Neural crest cell (in vitro differentiated cells): ENCODE results near the gene FOXE1. TPM values are rescaled to one million over a fixed set of nuclear protein-coding genes. Genes with fewer than 3 reads are reported as not detected.

Experiments
- DNase-seq: peaks from one replicate; pipeline ENCODE4 v3.0.0; 2021; ENCODE audit warnings: low read depth, mixed read lengths, low spot score
- H3K27ac Mint-ChIP-seq: one replicate; pipeline ENCODE4 v1.8.0; 2021; ENCODE audit warnings: mild to moderate bottlenecking, mixed read lengths; ENCODE audit not compliant: unreplicated experiment
- H3K27me3 Mint-ChIP-seq: 2 replicates; pipeline ENCODE4 v1.8.0; 2021; ENCODE audit warnings: low read depth, mild to moderate bottlenecking, mixed read lengths
- H3K36me3 Mint-ChIP-seq: 2 replicates; pipeline ENCODE4 v1.8.0; 2021; ENCODE audit warnings: low read depth, mild to moderate bottlenecking, mixed read lengths
- H3K4me1 Mint-ChIP-seq: 2 replicates; pipeline ENCODE4 v1.8.0; 2021; ENCODE audit warnings: mixed read lengths
- H3K4me3 Mint-ChIP-seq: one replicate; pipeline ENCODE4 v1.8.0; 2021; ENCODE audit warnings: mild to moderate bottlenecking, mixed read lengths
- H3K9me3 Mint-ChIP-seq: 2 replicates; pipeline ENCODE4 v1.8.0; 2021; ENCODE audit warnings: mixed read lengths
- CTCF ChIP-seq: fragments of 200-600 bp; sonication (generic); conservative IDR thresholded peaks from 2 replicates; pipeline ENCODE4 v1.5.0; 2021; ENCODE audit warnings: antibody characterized with exemption, mild to moderate bottlenecking
- total RNA-seq: library from RNA; stranded (reverse); gene quantifications from 2 replicates; pipeline ENCODE4 v1.2.1, GENCODE V29; 2021

Gene FOXE1
- total RNA-seq, 1 donor from 2014 or later, result not detected

GRCh38 chr9:97866848-97867247 is 13.8 kb downstream of the FOXE1 start:
- no peak for DNase-seq
- Mint-ChIP-seq H3K9me3 (peaks cover 7% of the 10 kb centered on the region), H3K36me3 (no peaks in the 10 kb centered on the region), H3K27me3 (peaks cover 92% of the 10 kb centered on the region), H3K27ac (no peak overlapping the region), H3K4me1 (no peaks in the 10 kb centered on the region), H3K4me3 (no peak overlapping the region)
- TF ChIP-seq CTCF, result no peak

GRCh38 chr9:97868859-97869258 is 15.8 kb downstream of the FOXE1 start:
- Mint-ChIP-seq H3K27me3 (peaks cover 78% of the 10 kb centered on the region), H3K27ac (no peak overlapping the region), H3K9me3 (peaks cover 7% of the 10 kb centered on the region), H3K4me3 (no peak overlapping the region), H3K36me3 (no peaks in the 10 kb centered on the region), H3K4me1 (no peaks in the 10 kb centered on the region)
- no peak for DNase-seq
- no peak for TF ChIP-seq CTCF

GRCh38 chr9:97873425-97873824 is 20.4 kb downstream of the FOXE1 start:
- Mint-ChIP-seq H3K36me3 (no peaks in the 10 kb centered on the region), H3K27ac (no peak overlapping the region), H3K4me3 (no peak overlapping the region), H3K9me3 (peaks cover 2% of the 10 kb centered on the region), H3K27me3 (peaks cover 68% of the 10 kb centered on the region), H3K4me1 (no peaks in the 10 kb centered on the region)
- DNase-seq, result no peak
- no peak for TF ChIP-seq CTCF

GRCh38 chr9:97873882-97874281 is 20.9 kb downstream of the FOXE1 start:
- Mint-ChIP-seq H3K27me3 (peaks cover 64% of the 10 kb centered on the region), H3K27ac (no peak overlapping the region)
- no peak for TF ChIP-seq CTCF

GRCh38 chr9:97874624-97875023 is 21.6 kb downstream of the FOXE1 start:
- Mint-ChIP-seq H3K4me1 (no peaks in the 10 kb centered on the region), H3K27me3 (peaks cover 61% of the 10 kb centered on the region), H3K9me3 (peaks cover 2% of the 10 kb centered on the region), H3K36me3 (no peaks in the 10 kb centered on the region), H3K27ac (no peak overlapping the region), H3K4me3 (no peak overlapping the region)
- DNase-seq, result no peak
- TF ChIP-seq CTCF, result no peak

More at GRCh38 chr9:97873882-97874281, 20.9 kb downstream of the FOXE1 start:
- H3K9me3 Mint-ChIP-seq, result peaks cover 2% of the 10 kb centered on the region
- H3K4me1 Mint-ChIP-seq, result no peaks in the 10 kb centered on the region
- no peak for DNase-seq
- H3K36me3 Mint-ChIP-seq, result no peaks in the 10 kb centered on the region
- H3K4me3 Mint-ChIP-seq, result no peak overlapping the region

- H3K4me1 Mint-ChIP-seq, result no peaks in the 10 kb centered on the region
- H3K36me3 Mint-ChIP-seq, result no peaks in the 10 kb centered on the region
- H3K27me3 Mint-ChIP-seq, result peaks cover 58% of the 10 kb centered on the region
- no peak for DNase-seq
- no peak for TF ChIP-seq CTCF
- no peak overlapping the region for H3K4me3 Mint-ChIP-seq
- H3K27ac Mint-ChIP-seq, result no peak overlapping the region
- peaks cover 2% of the 10 kb centered on the region for H3K9me3 Mint-ChIP-seq
Measured at GRCh38 chr9:97875111-97875510, 22.1 kb downstream of the FOXE1 start.
